Measurements from ENCODE around the gene ZDHHC19. TPM values are rescaled to one million over a fixed set of nuclear protein-coding genes. Genes with fewer than 3 reads are reported as not detected.

ZDHHC19 gene
- total RNA-seq, 1 experiment from 2014 or later: not detected

Other genes with a start within 250 kb of the ZDHHC19 start
- 57.6 and 89.3 TPM in 2 replicates for gene TFRC, start 129.3 kb downstream of the ZDHHC19 start, total RNA-seq (2014; rRNA removed; shearing (Covaris generic))
- not detected in 2 replicates for gene SLC51A, start 5.1 kb upstream of the ZDHHC19 start, total RNA-seq (2014; rRNA removed; shearing (Covaris generic))
- 67.1 and 83.8 TPM in 2 replicates for gene PCYT1A, start 76.3 kb upstream of the ZDHHC19 start, total RNA-seq (2014; rRNA removed; shearing (Covaris generic))
- gene DYNLT2B, start 106.8 kb upstream of the ZDHHC19 start, total RNA-seq (2014; rRNA removed; shearing (Covaris generic)): 29.1 and 31.0 TPM in 2 replicates
- gene TM4SF19, start 127.0 kb upstream of the ZDHHC19 start, total RNA-seq (2014; rRNA removed; shearing (Covaris generic)): 3.2 and 3.3 TPM in 2 replicates
- gene UBXN7, start 221.0 kb upstream of the ZDHHC19 start, total RNA-seq (2014; rRNA removed; shearing (Covaris generic)): 9.1 and 17.4 TPM in 2 replicates